NT2/D1 (cell line): ENCODE data around the gene FRMPD4.
"Not testable (repeated sequence)": the region's sequence is repeated elsewhere in the genome, so short reads cannot be mapped to it uniquely, and the experiment has no call there.

Experiments used
- DNase-seq: peaks from one replicate; pipeline ENCODE4 v3.0.0-alpha.2; 2011; ENCODE audit warnings: low read depth, low spot score
- H3K27me3 ChIP-seq: 2 replicates; pipeline ENCODE4 v1.6.0; 2011; ENCODE audit warnings: mild to moderate bottlenecking; ENCODE audit not compliant: insufficient read length, insufficient read depth
- H3K36me3 ChIP-seq: 2 replicates; pipeline ENCODE4 v1.6.1; 2011; ENCODE audit warnings: mild to moderate bottlenecking, low read length, mixed read lengths; ENCODE audit not compliant: insufficient read depth, insufficient read length
- H3K4me1 ChIP-seq: 2 replicates; pipeline ENCODE4 v1.5.1; 2011; ENCODE audit not compliant: insufficient read depth, insufficient read length
- H3K4me3 ChIP-seq: 2 replicates; pipeline ENCODE4 v1.5.1; 2011; ENCODE audit warnings: low read depth; ENCODE audit not compliant: insufficient read length
- H3K9ac ChIP-seq: 2 replicates; pipeline ENCODE4 v1.6.0; 2011; ENCODE audit warnings: low read depth; ENCODE audit not compliant: insufficient read length
- H3K9me3 ChIP-seq: 2 replicates; pipeline ENCODE4 v1.5.1; 2011; ENCODE audit warnings: mild to moderate bottlenecking, low read length; ENCODE audit not compliant: insufficient read depth
- SUZ12 ChIP-seq: IDR thresholded peaks from 2 replicates; pipeline ENCODE4 v1.6.1; 2011; ENCODE audit not compliant: insufficient read length, insufficient read depth; ENCODE audit errors: extremely low read depth
- YY1 ChIP-seq: IDR thresholded peaks from 2 replicates; pipeline ENCODE4 v1.6.1; 2011; ENCODE audit not compliant: insufficient read length, insufficient read depth
- ZNF274 ChIP-seq: IDR thresholded peaks from 2 replicates; pipeline ENCODE4 v1.6.1; 2011; ENCODE audit warnings: mild to moderate bottlenecking, low read depth, low read length

FRMPD4 gene

GRCh38 chrX:12159799-12160198, 21.5 kb downstream of the FRMPD4 start:
- no peak overlapping the region for H3K9ac ChIP-seq
- no peak for DNase-seq

GRCh38 chrX:12162420-12162819, 24.1 kb downstream of the FRMPD4 start:
- H3K9me3 ChIP-seq, result no peaks in the 10 kb centered on the region
- H3K27me3 ChIP-seq, result no peaks in the 10 kb centered on the region
- TF ChIP-seq YY1 (no peak), SUZ12 (no peak), ZNF274 (no peak)
- no peaks in the 10 kb centered on the region for H3K4me1 ChIP-seq
- no peaks in the 10 kb centered on the region for H3K36me3 ChIP-seq
- no peak overlapping the region for H3K4me3 ChIP-seq
- H3K9ac ChIP-seq, result no peak overlapping the region
- DNase-seq, result no peak

More at GRCh38 chrX:12159799-12160198, 21.5 kb downstream of the FRMPD4 start:
- no peak overlapping the region for H3K4me3 ChIP-seq
- TF ChIP-seq YY1 (no peak), SUZ12 (no peak), ZNF274 (no peak)
- H3K36me3 ChIP-seq, result no peaks in the 10 kb centered on the region
- H3K4me1 ChIP-seq, result no peaks in the 10 kb centered on the region
- no peaks in the 10 kb centered on the region for H3K9me3 ChIP-seq
- H3K27me3 ChIP-seq, result no peaks in the 10 kb centered on the region

GRCh38 chrX:12164180-12164579, 25.9 kb downstream of the FRMPD4 start:
- H3K36me3 ChIP-seq, H3K9ac ChIP-seq, H3K4me1 ChIP-seq, H3K9me3 ChIP-seq, H3K4me3 ChIP-seq, DNase-seq, H3K27me3 ChIP-seq: not testable (repeated sequence)

- Histone ChIP-seq H3K9ac (no peak overlapping the region), H3K36me3 (no peaks in the 10 kb centered on the region), H3K27me3 (no peaks in the 10 kb centered on the region), H3K9me3 (no peaks in the 10 kb centered on the region), H3K4me1 (no peaks in the 10 kb centered on the region), H3K4me3 (no peak overlapping the region)
- DNase-seq, result no peak
- TF ChIP-seq YY1, result no peak
- TF ChIP-seq ZNF274, result no peak
- TF ChIP-seq SUZ12, result no peak
Observed at GRCh38 chrX:12170755-12171154, 32.5 kb downstream of the FRMPD4 start.

- Histone ChIP-seq H3K27me3 (no peaks in the 10 kb centered on the region), H3K4me1 (no peaks in the 10 kb centered on the region), H3K9ac (no peak overlapping the region), H3K4me3 (no peak overlapping the region), H3K9me3 (no peaks in the 10 kb centered on the region), H3K36me3 (no peaks in the 10 kb centered on the region)
- TF ChIP-seq SUZ12 (no peak), ZNF274 (no peak), YY1 (no peak)
- DNase-seq, result no peak
Observed at GRCh38 chrX:12174358-12174757, 36.1 kb downstream of the FRMPD4 start.

- H3K27me3 ChIP-seq, result no peaks in the 10 kb centered on the region
- no peak for DNase-seq
- no peaks in the 10 kb centered on the region for H3K36me3 ChIP-seq
- TF ChIP-seq ZNF274, result no peak
- TF ChIP-seq YY1, result no peak
- TF ChIP-seq SUZ12, result no peak
- H3K4me3 ChIP-seq, result no peak overlapping the region
- no peak overlapping the region for H3K9ac ChIP-seq
- H3K4me1 ChIP-seq, result no peaks in the 10 kb centered on the region
- no peaks in the 10 kb centered on the region for H3K9me3 ChIP-seq
Observed at GRCh38 chrX:12197030-12197429, 58.8 kb downstream of the FRMPD4 start.

- Histone ChIP-seq H3K9ac (no peak overlapping the region), H3K27me3 (no peaks in the 10 kb centered on the region), H3K4me3 (no peak overlapping the region), H3K9me3 (no peaks in the 10 kb centered on the region), H3K4me1 (no peaks in the 10 kb centered on the region), H3K36me3 (no peaks in the 10 kb centered on the region)
- DNase-seq, result no peak
- no peak for TF ChIP-seq YY1
- TF ChIP-seq ZNF274, result no peak
- no peak for TF ChIP-seq SUZ12
Observed at GRCh38 chrX:12206413-12206812, 68.1 kb downstream of the FRMPD4 start.

GRCh38 chrX:12210196-12210815, 72.0 kb downstream of the FRMPD4 start:
- Histone ChIP-seq H3K4me3 (no peak overlapping the region), H3K9me3 (no peaks in the 10 kb centered on the region)
- DNase-seq, result no peak

More at GRCh38 chrX:12210196-12210815, 72.0 kb downstream of the FRMPD4 start:
- TF ChIP-seq ZNF274 (no peak), SUZ12 (no peak), YY1 (no peak)
- Histone ChIP-seq H3K27me3 (no peaks in the 10 kb centered on the region), H3K36me3 (no peaks in the 10 kb centered on the region), H3K9ac (no peak overlapping the region), H3K4me1 (no peaks in the 10 kb centered on the region)
